HG03139 (cell line): ENCODE measurements around the gene ADISSP.

Experiments used
- ATAC-seq: cut with Tn5 transposase; IDR thresholded peaks from one replicate; pipeline ENCODE4 v1.9.1; 2021; ENCODE audit not compliant: unreplicated experiment

ADISSP gene

DNA sequence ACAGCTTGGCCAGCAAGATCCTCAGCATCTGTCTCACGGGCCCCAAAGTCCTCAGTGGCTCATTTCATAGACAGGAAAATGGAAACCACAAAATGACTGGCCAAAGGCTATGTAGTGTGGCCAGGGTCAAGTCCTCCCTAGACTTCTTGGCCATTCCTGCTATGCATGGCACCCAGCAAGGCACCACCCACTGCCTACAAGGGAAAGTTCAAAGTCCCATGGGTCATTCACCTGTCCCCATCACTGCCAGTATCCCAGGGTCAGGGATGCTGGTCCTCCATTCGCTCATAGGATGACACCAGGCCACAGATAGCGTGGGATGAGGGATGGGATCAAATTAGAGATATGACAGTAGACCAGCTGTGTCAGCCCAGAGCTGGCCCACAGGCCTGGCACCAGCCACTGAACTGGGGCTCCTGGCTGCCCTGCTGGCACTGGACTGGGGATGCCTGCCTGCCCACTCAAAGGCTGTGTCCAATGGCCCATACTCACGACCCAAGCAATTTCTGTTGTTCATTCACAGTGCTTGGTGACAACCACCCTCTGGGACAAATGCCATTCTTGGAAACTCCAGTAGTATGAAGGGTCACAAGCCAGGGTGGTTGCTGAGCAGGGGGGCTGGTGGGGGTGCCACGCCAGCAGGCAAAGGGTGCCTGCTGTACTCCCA lies 11.6 kb downstream of the ADISSP start:
- ATAC-seq, result no peak

DNA sequence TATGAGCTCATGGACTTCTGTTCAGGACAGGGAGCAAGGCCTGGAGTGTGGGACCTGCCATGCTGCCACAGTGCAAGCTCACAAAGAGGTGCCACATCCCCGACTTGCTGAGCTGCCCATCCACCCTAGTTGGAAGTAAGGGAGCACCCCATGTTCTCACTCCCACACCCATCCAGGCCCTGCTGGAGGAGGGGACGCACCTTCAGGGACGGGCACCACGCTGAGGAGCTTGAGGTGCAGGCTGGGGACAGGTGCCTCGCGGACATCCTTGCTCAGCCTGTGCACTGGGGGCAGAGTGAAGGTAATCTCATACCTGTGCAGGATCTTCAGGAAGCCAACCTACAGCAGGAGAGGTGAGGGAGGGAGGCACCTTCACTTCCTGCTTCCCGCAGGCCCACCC lies 12.3 kb downstream of the ADISSP start:
- no peak for ATAC-seq

DNA sequence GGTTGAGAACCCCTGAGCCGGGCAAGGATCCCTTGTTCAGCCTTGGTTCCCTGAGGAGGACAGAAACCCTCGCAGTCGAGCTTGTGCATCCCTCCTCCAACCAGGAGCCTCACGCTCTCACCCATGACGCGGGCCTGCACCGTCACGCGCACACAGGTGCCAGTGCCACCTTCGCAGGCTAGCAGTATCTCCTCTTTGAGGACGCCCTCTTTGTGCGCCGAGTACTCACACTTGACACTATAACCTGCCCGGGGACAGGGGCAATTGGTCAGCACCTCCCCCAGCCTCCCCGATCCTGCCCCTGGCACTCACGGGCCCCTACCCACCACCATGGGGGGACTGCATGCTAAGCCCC lies 13.3 kb downstream of the ADISSP start:
- no peak for ATAC-seq

DNA sequence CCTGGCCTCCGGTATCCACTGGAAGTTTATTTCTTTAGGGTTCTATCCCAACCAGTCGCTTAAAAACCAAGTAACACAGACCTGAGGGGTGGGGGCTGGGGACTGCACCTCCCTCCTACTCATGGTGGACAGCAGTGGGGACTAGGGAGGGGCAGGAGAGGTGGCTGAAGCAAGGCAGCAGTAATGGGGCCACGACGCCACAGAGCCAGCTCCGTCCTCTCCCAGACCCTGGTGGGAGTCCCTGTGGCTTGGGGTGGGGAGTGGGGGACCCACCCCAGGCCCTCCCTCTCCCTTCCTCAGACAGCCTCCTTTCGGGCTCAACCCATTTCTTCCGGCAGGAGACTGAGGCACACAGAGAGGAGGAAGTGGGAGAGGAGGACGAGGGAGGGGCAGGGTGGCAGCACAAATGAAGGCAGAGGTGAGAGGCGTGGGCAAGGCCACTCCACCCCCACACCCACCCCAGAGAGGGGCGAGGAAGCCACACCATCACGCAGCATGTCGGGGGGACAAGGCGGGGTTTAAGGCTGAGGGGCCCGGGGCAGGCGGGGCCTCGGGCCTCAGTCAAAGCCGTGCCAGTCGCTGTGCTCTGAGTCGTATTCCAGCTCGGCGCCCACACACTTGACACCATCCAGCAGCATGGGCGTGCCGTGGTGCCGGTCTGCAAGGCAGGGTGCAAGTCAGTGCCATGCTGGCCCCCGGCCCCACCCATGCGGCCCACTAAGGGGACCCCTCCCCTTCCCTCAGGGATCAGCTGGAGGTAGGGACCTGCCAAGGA lies 13.9 kb downstream of the ADISSP start:
- ATAC-seq, result no peak

DNA sequence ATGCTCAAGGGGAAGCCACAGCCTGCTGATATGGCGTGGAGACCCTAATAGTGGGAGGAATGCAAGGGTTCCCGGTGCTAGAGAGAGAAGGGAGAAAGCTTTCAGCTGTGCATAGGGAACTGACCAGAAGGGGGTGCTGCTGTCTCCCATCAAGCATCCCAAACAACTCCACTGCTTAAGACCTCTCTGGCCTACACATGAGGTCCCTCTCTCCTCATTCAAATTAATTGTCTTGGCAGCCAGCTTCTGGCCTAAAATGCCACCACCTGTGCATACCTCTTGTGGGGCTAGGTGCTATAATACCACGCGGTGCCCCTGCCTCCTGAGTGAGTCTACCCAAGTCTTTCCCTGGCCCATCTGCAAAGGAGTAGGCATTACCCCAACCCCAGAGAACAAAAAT lies 14.5 kb downstream of the ADISSP start:
- ATAC-seq, result no peak

DNA sequence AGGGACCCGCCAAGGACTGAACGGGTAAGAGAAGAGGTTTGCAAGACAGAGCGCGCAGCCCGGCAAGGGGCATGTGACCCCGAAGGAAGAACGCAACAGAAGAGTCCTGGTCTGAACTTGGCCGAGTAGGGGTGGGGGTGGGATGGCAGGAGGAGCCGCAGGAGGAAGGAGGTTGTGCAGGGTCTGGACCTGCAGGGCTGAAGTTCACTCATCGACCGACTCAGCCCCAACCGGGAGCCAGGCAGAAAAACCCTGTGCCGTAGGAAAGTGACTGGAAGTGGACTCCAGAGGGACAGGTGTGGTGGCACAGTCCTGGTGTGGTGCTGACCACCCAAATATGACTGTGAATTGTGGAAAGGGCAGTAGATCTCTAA lies 15.2 kb downstream of the ADISSP start:
- ATAC-seq, result no peak

DNA sequence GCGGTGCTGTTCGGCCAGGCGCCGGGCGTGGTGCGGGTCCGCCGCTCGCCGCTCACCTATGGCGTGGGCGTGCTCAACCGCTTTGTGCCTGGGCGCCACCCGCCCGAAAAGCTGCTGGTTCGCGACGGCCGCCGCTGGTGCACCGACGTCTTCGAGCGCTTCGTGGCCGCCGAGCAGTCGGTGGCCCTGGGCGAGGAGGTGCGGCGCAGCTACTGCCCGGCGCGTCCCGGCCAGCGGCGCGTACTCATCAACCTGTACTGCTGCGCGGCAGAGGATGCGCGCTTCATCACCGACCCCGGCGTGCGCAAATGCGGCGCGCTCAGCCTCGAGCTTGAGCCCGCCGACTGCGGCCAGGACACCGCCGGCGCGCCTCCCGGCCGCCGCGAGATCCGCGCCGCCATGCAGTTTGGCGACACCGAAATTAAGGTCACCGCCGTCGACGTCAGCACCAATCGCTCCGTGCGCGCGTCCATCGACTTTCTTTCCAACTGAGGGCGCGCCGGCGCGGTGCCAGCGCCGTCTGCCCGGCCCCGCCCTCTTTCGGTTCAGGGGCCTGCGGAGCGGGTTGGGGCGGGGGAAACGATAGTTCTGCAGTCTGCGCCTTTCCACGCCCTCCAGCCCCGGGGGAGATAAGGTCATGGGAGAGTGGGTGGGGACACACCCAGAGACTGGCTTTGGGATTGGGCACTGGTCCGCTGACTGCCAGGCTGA lies 15.7 kb downstream of the ADISSP start:
- ATAC-seq, result no peak

DNA sequence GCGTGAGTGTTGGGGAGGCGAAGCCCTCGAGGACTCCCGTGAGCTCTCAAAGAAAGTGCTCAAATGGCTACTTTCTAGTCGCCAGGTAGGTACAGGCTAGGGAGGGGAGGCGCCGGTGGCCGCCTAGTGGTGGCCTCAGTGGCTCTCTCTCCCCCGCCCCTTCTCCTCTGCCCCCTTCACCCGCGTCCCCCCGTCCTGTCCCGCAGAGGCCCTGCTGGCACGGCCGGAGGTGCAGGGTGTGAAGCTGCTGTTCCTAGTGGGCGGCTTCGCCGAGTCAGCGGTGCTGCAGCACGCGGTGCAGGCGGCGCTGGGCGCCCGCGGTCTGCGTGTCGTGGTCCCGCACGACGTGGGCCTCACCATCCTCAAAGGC lies 16.3 kb downstream of the ADISSP start:
- ATAC-seq, result no peak

DNA sequence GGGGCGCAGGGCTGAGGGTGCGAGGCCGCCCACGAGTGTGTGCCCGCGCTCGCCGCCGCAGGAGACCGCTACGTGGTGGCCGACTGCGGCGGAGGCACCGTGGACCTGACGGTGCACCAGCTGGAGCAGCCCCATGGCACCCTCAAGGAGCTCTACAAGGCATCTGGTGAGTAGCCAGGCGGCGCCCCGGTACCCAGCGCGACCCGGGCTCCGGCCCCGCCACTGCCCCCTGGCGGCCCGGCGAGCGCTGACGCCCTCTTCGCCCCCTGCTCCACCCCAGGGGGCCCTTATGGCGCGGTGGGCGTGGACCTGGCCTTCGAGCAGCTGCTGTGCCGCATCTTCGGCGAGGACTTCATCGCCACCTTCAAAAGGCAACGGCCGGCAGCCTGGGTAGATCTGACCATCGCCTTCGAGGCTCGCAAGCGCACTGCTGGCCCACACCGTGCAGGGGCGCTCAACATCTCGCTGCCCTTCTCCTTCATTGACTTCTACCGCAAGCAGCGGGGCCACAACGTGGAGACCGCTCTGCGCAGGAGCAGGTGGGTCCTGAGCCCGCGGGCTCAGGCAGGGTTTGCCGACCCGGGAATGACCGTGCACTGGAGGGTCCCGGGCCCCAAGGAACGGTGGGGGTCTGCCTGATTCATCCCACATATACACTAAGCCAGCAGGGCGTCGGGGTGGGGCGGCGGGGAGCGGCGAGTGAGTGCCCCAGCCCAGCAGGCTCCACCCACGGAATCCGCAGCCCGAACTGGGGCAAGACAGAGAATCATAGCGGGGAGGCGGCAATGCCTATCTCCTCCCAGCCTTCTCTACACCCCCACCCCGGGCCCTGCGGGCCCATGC lies 17.6 kb downstream of the ADISSP start:
- no peak for ATAC-seq

DNA sequence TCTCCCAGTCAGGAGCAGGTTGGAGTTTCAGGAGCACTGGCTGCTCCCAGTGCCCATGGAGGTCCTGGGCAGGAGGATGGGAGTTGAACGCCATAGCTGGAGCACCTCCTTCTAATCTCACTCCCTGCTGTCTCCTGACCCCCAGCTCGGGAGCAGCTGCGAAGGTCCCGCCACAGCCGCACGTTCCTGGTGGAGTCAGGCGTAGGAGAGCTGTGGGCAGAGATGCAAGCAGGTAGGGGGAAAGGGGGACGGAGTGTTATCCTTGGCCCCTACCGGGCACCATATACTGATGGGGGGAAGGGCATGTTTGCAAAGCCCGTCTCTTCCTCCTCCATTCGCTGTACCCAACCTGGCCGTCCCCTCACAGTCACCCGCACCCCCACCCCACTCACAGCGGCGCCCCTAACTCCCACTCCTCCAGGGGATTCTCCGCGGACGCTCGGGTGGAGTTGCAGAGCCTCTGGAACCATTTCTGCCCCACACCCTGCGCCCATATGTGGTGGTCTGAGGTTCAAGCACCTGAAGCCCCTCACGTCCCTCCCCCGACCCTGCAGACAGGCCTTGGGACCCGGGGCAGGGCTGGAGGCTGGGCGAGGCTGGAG lies 18.4 kb downstream of the ADISSP start:
- ATAC-seq, result no peak

DNA sequence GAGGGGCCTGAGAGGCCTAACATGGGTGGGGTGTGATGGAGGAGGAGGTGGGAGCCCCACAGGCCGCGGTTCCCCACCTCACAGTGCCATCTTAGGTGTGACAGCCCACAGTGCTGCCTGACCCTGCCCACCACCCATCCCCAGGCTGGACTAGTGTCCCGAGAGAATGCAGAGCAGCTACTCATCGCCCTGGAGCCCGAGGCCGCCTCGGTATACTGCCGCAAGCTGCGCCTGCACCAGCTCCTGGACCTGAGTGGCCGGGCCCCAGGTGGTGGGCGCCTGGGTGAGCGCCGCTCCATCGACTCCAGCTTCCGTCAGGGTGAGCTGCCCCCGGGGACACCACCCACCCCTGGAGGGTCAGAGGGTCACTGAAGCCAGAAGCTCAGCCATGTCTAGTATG lies 19.5 kb downstream of the ADISSP start:
- ATAC-seq, result no peak

DNA sequence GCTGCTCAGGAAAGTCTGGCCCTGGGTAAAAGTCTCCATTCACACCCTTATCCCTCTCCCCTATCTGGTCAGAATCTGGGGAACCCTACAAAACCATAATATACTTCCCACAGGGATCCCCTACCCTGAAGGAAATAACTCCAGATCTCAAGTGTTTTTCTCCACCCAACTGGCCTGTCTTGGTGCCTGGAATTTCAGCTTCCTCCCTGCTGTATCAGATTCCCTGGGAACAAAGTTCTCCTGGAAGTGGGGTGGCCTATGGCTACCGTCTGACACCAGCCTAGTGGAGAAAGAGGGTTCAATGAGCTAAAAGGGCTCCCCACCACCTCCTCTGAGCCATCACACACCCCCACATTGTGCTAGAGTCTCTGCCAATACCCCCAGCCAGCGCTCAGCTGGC lies 20.1 kb downstream of the ADISSP start:
- no peak for ATAC-seq

DNA sequence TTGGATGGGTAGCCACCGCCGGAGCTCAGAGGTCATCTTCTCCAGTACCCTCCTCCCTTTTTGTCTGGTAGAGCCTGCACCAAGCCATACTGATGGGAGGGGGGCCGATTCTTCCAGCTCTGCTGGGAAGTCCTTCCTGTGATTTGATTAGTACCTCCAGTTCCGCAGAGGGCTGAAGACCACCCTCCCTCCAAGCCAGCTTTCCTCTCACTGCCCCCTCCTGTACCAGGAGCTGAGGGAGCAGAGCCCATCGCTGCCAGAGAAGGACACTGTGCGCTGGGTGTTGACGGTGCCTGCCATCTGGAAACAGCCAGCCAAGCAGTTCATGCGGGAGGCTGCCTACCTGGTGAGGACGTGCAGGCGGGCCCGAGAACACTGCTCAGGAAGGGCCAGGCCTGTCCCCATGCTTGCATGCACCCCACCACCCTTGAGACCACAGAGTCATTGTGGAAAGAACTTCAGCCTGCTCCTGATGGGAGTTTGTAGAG lies 21.8 kb downstream of the ADISSP start:
- ATAC-seq, result no peak

DNA sequence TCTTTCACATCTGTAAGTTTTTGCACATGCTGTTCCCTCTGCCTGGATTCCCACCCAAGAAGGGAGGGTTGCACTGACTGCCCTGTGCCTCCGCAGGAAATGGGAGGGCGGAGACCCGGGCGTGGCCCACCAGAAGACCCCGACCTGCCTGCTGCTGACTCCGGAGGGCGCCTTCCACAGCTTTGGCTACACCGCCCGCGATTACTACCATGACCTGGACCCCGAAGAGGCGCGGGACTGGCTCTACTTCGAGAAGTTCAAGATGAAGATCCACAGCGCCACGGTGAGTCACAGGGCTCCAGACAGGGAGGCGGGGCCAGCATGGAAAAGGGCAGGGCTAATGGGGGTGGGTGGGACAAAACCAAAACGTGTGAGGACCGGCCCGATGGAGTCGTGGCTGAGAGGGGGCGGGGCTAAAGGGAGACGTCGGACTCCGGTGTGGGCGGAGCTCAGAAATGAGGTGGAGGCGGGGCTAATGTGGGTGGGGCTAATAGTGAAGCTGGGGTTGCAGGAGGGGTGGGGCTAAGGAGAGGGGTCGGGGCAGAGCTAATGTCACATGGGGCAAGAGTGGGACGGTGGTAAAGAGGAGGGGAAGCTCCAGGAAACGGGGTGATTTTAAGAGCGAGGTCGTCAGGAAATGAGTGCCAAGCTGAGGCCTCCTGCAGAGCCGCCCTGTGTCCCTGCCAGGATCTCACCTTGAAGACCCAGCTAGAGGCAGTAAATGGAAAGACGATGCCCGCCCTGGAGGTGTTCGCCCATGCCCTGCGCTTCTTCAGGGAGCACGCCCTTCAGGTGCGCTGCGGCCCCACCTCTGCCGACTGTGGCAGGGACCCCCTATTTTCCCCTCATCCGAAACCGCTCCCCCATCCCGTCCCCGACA lies 22.5 kb downstream of the ADISSP start:
- no peak for ATAC-seq

DNA sequence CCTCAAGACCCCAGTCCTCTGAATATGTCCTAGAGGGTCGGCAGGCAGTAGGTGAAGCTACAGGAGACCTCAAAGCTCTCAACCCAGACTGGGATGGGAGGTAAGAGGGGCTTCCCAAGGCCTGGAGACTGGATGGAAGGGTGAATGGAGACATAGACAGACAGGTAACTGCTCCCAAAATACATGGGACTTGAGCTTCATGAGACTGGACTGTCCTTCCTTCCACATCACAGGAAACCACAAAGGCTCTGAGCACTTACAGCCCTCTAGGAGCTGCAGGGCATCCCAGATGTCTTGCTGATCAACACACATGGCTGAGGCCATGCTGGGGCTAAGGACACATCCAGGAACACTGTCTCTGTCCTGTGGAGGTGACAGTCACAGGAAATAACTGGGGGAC lies 23.5 kb downstream of the ADISSP start:
- no peak for ATAC-seq

DNA sequence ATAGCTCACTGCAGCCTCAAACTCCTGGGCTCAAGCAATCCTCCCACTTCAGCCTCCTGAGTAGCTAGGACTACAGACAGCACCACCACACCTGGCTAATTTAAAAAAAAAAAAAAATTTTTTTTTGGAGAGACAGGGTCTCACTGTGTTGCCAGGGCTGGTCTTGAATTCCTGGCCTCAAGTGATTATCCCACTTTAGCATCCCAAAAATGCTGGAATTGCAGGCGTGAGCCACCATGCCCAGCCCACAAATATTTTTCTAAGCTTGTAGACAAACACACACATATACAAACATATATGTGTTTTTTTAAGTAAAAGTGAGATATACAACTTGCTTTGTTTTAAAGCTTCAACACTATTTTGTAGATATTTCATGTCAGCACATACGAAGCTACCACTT lies 24.3 kb downstream of the ADISSP start:
- no peak for ATAC-seq

DNA sequence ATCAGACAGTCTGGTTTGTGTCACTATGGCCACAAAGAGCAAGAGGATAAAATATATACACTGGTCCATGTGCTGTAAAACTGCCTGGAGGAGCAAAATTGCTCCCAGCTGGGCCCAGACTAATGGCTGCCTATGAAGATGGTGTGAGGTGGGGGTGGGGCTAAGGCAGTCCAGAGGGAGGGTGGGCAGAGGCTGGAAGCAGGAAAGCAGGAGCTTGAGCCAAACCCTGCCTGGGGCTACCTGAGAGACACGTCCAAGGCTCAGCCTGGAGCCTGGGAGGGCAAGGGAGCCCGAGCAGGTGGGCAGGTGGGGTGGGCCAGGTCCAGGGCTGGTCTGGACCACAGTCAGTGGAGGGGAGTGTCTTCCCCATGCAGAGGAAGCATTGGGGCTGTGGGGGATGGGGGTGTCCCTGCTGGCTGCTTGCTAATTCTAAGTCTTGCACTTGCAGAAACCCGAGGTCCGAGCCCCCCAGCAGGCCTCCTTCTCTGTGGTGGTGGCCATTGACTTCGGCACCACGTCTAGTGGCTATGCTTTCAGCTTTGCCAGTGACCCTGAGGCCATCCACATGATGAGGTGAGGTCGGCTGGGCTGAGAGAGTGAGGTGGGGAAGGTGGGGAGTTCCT lies 25.6 kb downstream of the ADISSP start:
- ATAC-seq, result no peak

DNA sequence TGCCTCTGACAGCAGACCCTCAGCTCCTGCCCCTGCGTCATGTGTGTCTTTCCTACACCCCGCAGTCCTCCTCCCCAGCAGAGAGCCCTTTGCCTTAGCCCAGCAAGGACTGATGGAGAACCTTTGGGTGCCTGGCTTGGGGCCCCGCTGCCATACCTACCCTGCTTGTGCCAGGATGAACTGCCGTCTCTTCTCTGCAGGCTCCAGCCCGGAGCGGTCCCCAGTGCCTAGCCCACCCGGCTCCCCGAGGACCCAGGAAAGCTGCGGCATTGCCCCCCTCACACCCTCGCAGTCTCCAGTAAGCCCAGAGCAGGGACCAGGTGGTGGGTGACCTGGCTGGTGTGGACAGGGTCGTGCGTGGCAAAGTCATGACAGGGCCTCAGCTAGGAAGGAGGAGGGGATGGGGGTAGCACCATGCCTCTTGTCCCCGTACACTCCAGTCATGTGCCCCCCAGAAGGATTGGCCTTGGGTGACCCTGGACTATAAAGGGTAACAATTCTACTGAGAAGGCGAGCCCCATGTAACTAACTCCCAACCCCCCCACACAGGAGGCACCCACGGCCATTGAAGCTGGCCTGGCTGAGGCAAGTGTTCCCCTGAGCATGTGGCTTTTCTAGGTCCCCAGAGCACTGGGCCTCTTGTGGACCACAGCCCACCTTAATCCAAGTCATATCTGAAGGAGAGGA lies 26.8 kb downstream of the ADISSP start:
- ATAC-seq, result no peak

DNA sequence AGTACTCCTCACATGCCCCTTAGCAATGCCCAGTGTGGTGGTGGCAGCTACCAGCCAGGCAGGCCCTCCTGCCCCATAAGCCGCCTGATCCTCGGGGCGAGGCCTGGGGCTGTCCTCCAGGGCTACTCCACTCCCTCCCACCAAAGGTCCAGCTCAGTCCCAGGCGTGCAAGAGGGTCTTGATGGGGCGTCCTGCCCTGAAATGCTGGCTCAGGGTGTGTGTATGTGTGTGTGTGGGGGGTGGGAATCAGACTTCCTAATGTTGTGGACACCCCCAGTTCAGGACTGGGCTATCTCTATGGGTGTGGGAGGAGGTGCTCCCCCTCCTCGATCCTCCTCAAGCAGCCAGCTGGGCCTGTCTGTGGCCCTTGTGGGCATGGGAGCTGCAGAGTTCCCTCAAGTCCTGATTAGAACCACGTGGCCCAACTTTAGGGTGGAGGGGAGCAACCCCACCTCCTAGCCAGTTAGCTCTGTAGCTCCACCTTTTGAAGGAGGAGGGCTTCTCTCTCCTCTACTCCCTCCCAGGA lies 27.6 kb downstream of the ADISSP start:
- no peak for ATAC-seq
